ENCODE measurements around the gene OPCML. TPM values are rescaled to one million over a fixed set of nuclear protein-coding genes. Genes with fewer than 3 reads are reported as not detected.

OPCML gene
- total RNA-seq, 1 experiment from 2014 or later = 0.94 TPM

- Mint-ChIP-seq H3K9me3 (0 out of 5 replicates have a peak, but pooled peaks cover 0 to 2% of the 10 kb centered on the region in 2 experiments), H3K4me3 (no peak overlapping the region), H3K36me3 (ENCODE audit: insufficient read depth in 1 of 3, low read depth in 3 of 3) (no peaks in the 10 kb centered on the region), H3K4me1 (no peaks in the 10 kb centered on the region), H3K27me3 (ENCODE audit: low read depth) (peaks cover 4% of the 10 kb centered on the region; the same call in 1 of the 2 replicates), H3K27ac (no peak overlapping the region)
- Histone ChIP-seq H2AFZ (ENCODE audit: low read length) (no peak overlapping the region), H3T11ph (ENCODE audit: low read length) (no peak overlapping the region), H2BK12ac (ENCODE audit: insufficient read length, low read depth, low read length) (no peak overlapping the region), H4K20me1 (ENCODE audit: control insufficient read depth, insufficient read depth, insufficient read length) (no peaks in the 10 kb centered on the region), H3K4me1 (ENCODE audit: insufficient read depth, low read length) (no peaks in the 10 kb centered on the region), H3K4ac (ENCODE audit: low read depth, low read length) (no peak overlapping the region), H2AK5ac (ENCODE audit: insufficient read length, low read length) (no peak overlapping the region), H3K18ac (ENCODE audit: insufficient read length, low read depth, low read length) (no peak overlapping the region), H3K27ac (ENCODE audit: insufficient read length, low read depth, low read length) (no peak overlapping the region), H3K79me1 (ENCODE audit: insufficient read depth, low read depth, low read length, poor library complexity, severe bottlenecking) (no peaks in the 10 kb centered on the region), H3K9me3 (ENCODE audit: control insufficient read depth, low read depth, low read length) (no peaks in the 10 kb centered on the region), H3K27me3 (ENCODE audit: insufficient read depth, low read length) (no peaks in the 10 kb centered on the region), H2BK15ac (ENCODE audit: low read depth, low read length) (no peak overlapping the region), H4K91ac (ENCODE audit: insufficient read length, low read depth, low read length) (no peak overlapping the region), H2BK20ac (ENCODE audit: low read depth, low read length, poor library complexity, severe bottlenecking) (no peak overlapping the region), H4K5ac (ENCODE audit: insufficient read length, low read depth, low read length) (no peak overlapping the region), H3K4me2 (ENCODE audit: insufficient read depth, insufficient read length, low read length) (no peak overlapping the region), H4K8ac (replicated peaks; ENCODE audit: insufficient read length, low read depth, low read length) (no peak overlapping the region), H2BK120ac (ENCODE audit: low read depth, low read length, poor library complexity, severe bottlenecking) (no peak overlapping the region), H3K23ac (ENCODE audit: insufficient read length, low read depth, low read length) (no peak overlapping the region), H3K79me2 (ENCODE audit: insufficient read depth, low read length) (no peaks in the 10 kb centered on the region), H3K56ac (ENCODE audit: insufficient read length, low read depth, low read length) (no peak overlapping the region), H2BK5ac (ENCODE audit: insufficient read length, low read length) (no peak overlapping the region), H3K14ac (ENCODE audit: insufficient read depth, low read length) (no peak overlapping the region), H3K9ac (ENCODE audit: extremely low read depth, insufficient read length, low read length) (no peak overlapping the region), H3K23me2 (ENCODE audit: insufficient read length, low read depth, low read length, poor library complexity, severe bottlenecking) (no peaks in the 10 kb centered on the region)
- TF ChIP-seq CTCF (conservative IDR thresholded peaks at IDR 0.05) = no peak
- no peak for DNase-seq
- no CpG with 5 or more reads among the region's 2 CpGs for WGBS (ENCODE audit: extremely low coverage, insufficient read length, low lambda C conversion rate)
Measured at GRCh38 chr11:132658696-132659095, 873.6 kb downstream of the OPCML start.

Data from H9 (cell line).